Thoracic aorta (tissue), 2 donors: ENCODE data around the gene SLX9. TPM values are rescaled to one million over a fixed set of nuclear protein-coding genes. Genes with fewer than 3 reads are reported as not detected.

Experiments
- ATAC-seq: fragments of 150-250 bp; one replicate; pipeline ENCODE4 v1.8.0; 2017; ENCODE audit warnings: low read depth; ENCODE audit not compliant: insufficient number of reproducible peaks, low FRiP score
- DNase-seq: peaks from one replicate; pipeline ENCODE4 v3.0.0-alpha.2; 2020; ENCODE audit warnings: low spot score
- H3K27ac ChIP-seq, 2 donors: fragments of 200-600 bp; sonication (generic); 1 replicate in 1 of 2; 2 replicates in 1 of 2; pipeline ENCODE4 v1.5.1; 2016; ENCODE audit warnings: mild to moderate bottlenecking in 2 of 2, moderate library complexity in 2 of 2
- H3K27me3 ChIP-seq: fragments of 200-600 bp; sonication (generic); replicated peaks from 2 replicates; pipeline ENCODE4 v1.6.0; 2016; ENCODE audit warnings: mild to moderate bottlenecking; ENCODE audit not compliant: insufficient read depth
- H3K36me3 ChIP-seq: fragments of 200-600 bp; sonication (generic); one replicate; pipeline ENCODE4 v1.5.1; 2016
- H3K4me1 ChIP-seq, 2 donors: fragments of 200-600 bp; sonication (generic); 1 replicate in 1 of 2; 2 replicates in 1 of 2; pipeline versions ENCODE4 v1.5.1 to v1.6.0; 2016; ENCODE audit warnings: low read depth in 2 of 2, mild to moderate bottlenecking in 1 of 2; ENCODE audit not compliant: control insufficient read depth in 1 of 2
- H3K4me3 ChIP-seq: fragments of 200-600 bp; sonication (generic); 2 replicates; pipeline ENCODE4 v1.5.1; 2016; ENCODE audit warnings: mild to moderate bottlenecking
- H3K9me3 ChIP-seq: fragments of 200-600 bp; sonication (generic); 2 replicates; pipeline ENCODE4 v1.5.1; 2016
- total RNA-seq, 2 donors: library from RNA; depleted of rRNA; stranded (reverse); fragments of >200 nt; gene quantifications; one replicate each; pipeline versions ENCODE4 v1.1.0 to v1.2.3, GENCODE V29; 2016
- TF ChIP-seq, protein P1 (sequence below): fragments of 200-600 bp; sonication (generic); IDR thresholded peaks from one replicate; pipeline ENCODE4 v1.5.1; 2019; ENCODE audit warnings: antibody characterized with exemption

The SLX9 gene
- total RNA-seq, 2 donors from 2014 or later: 5.9 to 10.6 TPM

- TF ChIP-seq, protein P1, sequence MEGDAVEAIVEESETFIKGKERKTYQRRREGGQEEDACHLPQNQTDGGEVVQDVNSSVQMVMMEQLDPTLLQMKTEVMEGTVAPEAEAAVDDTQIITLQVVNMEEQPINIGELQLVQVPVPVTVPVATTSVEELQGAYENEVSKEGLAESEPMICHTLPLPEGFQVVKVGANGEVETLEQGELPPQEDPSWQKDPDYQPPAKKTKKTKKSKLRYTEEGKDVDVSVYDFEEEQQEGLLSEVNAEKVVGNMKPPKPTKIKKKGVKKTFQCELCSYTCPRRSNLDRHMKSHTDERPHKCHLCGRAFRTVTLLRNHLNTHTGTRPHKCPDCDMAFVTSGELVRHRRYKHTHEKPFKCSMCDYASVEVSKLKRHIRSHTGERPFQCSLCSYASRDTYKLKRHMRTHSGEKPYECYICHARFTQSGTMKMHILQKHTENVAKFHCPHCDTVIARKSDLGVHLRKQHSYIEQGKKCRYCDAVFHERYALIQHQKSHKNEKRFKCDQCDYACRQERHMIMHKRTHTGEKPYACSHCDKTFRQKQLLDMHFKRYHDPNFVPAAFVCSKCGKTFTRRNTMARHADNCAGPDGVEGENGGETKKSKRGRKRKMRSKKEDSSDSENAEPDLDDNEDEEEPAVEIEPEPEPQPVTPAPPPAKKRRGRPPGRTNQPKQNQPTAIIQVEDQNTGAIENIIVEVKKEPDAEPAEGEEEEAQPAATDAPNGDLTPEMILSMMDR: no peak
- Histone ChIP-seq H3K36me3 (no peaks in the 10 kb centered on the region), H3K4me3 (peak overlapping the region; percentile 72), H3K9me3 (no peaks in the 10 kb centered on the region), H3K27ac (peak overlapping the region; percentile 89 to 95), H3K27me3 (no peaks in the 10 kb centered on the region), H3K4me1 (peaks cover 16 to 53% of the 10 kb centered on the region in 2 donors)
- ATAC-seq (peak; percentile 13), DNase-seq (no peak)
These were observed 78.6 kb downstream of the SLX9 start for GRCh38 chr21:45018131-45019075.

GRCh38 chr21:45019076-45019886 lies 79.5 kb downstream of the SLX9 start:
- Histone ChIP-seq H3K4me1 (peaks cover 13 to 44% of the 10 kb centered on the region in 2 donors), H3K4me3 (peak overlapping the region; percentile 72), H3K9me3 (no peaks in the 10 kb centered on the region), H3K27ac (peak overlapping the region; percentile 89 to 95), H3K36me3 (no peaks in the 10 kb centered on the region), H3K27me3 (no peaks in the 10 kb centered on the region)
- TF ChIP-seq, protein P1: no peak
- no peak for DNase-seq
- ATAC-seq: peak; percentile 55

GRCh38 chr21:45019887-45020537 lies 80.2 kb downstream of the SLX9 start:
- DNase-seq (no peak), ATAC-seq (no peak)
- peak overlapping the region; percentile 89 to 95 for H3K27ac ChIP-seq

GRCh38 chr21:45020629-45021427 lies 81.0 kb downstream of the SLX9 start:
- Histone ChIP-seq H3K36me3 (no peaks in the 10 kb centered on the region), H3K9me3 (no peaks in the 10 kb centered on the region), H3K27me3 (no peaks in the 10 kb centered on the region), H3K4me1 (peaks cover 13 to 42% of the 10 kb centered on the region in 2 donors), H3K27ac (peak overlapping the region; percentile 89 to 95), H3K4me3 (no peak overlapping the region)
- no peak for DNase-seq
- TF ChIP-seq, protein P1: no peak
- ATAC-seq: no peak

More at GRCh38 chr21:45019887-45020537, 80.2 kb downstream of the SLX9 start:
- Histone ChIP-seq H3K36me3 (no peaks in the 10 kb centered on the region), H3K4me3 (no peak overlapping the region), H3K27me3 (no peaks in the 10 kb centered on the region), H3K9me3 (no peaks in the 10 kb centered on the region), H3K4me1 (peaks cover 13 to 39% of the 10 kb centered on the region in 2 donors)
- TF ChIP-seq, protein P1: no peak
